Measurements from ENCODE around the gene MORF4L2.

DNA sequence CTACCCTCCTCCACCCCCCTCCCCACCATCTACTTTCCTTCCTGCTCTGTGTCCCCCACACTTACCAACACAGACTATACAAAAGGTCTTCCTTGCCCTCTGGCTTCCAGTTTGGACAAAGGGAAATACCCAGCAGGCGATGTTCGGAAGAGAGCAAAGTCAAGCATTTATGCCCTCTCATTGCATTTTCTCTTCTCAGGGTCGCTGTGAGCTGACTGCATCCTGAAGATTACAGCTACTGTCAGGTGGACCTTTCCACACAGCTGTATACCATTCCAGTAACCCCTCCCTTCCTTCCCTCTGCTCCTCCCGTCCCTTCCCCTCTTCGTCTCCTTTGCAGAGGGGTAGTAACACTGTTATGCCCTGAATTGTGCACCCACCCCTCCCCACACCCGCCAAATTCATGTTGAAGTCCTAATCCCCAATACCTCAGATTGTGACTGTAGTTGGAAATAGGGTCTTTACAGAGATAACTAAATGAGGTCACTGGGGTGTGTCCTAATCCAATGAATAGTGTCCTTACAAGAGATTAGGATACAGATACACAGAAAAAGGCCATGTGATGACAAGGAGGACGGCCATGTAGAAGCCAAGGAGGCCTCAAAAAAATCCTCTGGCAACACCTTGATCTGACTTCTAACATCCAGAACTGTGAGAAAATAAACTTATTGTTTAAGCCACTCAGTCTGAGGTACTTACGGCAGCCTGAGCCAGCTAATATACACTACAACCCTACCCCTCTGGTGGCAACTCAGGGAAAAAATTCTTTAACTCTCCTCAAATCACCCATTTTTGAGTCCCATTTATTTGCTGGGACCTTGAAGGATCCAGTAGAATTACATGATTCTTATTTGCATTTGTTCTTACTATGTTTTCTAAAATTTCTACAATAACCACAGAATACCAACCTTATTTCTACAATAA is 11.7 kb downstream of the MORF4L2 start:
- TF ChIP-seq, protein P1, sequence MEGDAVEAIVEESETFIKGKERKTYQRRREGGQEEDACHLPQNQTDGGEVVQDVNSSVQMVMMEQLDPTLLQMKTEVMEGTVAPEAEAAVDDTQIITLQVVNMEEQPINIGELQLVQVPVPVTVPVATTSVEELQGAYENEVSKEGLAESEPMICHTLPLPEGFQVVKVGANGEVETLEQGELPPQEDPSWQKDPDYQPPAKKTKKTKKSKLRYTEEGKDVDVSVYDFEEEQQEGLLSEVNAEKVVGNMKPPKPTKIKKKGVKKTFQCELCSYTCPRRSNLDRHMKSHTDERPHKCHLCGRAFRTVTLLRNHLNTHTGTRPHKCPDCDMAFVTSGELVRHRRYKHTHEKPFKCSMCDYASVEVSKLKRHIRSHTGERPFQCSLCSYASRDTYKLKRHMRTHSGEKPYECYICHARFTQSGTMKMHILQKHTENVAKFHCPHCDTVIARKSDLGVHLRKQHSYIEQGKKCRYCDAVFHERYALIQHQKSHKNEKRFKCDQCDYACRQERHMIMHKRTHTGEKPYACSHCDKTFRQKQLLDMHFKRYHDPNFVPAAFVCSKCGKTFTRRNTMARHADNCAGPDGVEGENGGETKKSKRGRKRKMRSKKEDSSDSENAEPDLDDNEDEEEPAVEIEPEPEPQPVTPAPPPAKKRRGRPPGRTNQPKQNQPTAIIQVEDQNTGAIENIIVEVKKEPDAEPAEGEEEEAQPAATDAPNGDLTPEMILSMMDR (IDR thresholded peaks at IDR 0.05; ENCODE audit: low read length), result no peak
- no peak for TF ChIP-seq EZH2 (IDR thresholded peaks at IDR 0.05; ENCODE audit: borderline replicate concordance, low read length)
